ENCODE measurements around the gene MRPL2.

Gene MRPL2

DNA sequence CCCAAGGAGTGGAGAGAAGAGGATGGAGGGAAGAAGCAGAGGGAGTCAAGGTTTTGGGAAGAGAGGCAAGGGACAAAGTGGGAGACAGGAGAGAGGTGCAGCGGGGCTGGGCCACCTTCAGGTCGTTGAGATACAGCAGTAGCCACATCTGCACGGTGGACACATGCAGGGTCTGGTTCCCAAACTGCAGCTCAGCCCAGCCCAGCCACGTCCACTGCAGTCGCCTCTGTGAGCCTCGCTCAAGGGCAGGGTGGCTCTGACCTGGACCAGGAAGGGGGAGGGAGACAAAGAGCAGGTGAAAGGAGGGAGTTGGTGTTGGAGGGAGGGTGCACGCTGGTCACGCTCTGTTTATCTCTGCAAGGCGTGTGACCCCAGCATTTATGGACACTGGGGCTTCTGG lies 20.5 kb downstream of the MRPL2 start:
- TF ChIP-seq, protein P1, sequence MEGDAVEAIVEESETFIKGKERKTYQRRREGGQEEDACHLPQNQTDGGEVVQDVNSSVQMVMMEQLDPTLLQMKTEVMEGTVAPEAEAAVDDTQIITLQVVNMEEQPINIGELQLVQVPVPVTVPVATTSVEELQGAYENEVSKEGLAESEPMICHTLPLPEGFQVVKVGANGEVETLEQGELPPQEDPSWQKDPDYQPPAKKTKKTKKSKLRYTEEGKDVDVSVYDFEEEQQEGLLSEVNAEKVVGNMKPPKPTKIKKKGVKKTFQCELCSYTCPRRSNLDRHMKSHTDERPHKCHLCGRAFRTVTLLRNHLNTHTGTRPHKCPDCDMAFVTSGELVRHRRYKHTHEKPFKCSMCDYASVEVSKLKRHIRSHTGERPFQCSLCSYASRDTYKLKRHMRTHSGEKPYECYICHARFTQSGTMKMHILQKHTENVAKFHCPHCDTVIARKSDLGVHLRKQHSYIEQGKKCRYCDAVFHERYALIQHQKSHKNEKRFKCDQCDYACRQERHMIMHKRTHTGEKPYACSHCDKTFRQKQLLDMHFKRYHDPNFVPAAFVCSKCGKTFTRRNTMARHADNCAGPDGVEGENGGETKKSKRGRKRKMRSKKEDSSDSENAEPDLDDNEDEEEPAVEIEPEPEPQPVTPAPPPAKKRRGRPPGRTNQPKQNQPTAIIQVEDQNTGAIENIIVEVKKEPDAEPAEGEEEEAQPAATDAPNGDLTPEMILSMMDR (IDR thresholded peaks at IDR 0.05; ENCODE audit: low read depth, low read length): no peak
- no peak for DNase-seq (ENCODE audit: low read depth in 2 of 2)
- H3K4me3 ChIP-seq (replicated peaks in 1 of 2; ENCODE audit: low read depth in 2 of 2, low read length in 2 of 2): no peak overlapping the region

DNA sequence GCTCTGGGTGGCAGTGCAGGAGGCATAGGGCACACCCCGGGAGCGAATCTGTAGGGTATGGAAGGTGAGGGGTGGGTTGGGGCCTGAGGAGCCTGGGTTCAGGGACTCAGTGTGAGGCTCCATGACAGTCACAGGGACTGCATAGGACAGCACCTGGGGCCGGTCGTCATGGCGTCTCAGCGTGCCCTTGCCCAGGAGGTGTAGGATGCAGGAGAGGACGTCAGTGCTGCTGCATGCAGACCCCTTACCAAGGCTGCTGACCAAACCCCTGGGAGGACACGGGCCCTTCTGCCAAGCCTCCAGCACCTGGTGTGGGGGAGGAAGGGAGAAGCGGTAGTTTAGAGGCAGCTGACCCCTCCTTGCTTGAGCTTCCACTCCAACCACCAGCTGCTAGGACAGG lies 21.5 kb downstream of the MRPL2 start:
- TF ChIP-seq, protein P1 (IDR thresholded peaks at IDR 0.05; ENCODE audit: low read depth, low read length): no peak
- no peak overlapping the region for H3K4me3 ChIP-seq (replicated peaks in 1 of 2; ENCODE audit: low read depth in 2 of 2, low read length in 2 of 2)
- no peak for DNase-seq (ENCODE audit: low read depth in 2 of 2)

DNA sequence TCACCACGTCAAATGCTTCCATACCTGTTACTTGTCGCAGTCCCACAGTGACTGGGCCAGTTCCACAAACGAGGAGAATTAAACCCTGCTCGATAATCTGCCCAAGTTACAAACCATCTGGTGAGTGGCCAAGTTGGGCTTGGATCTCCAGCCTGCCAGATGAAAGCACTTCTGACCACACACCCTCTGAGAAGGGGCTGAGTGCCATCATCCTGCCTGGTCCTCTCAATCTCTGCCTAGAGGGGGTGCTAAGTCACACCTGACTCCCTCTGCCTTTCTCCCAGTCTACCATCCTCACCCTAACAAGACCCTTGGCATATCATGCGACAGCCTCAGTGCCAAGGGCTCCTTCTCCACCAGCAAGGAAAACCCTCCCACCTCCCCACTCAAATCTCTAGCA lies 22.0 kb downstream of the MRPL2 start:
- TF ChIP-seq, protein P1 (IDR thresholded peaks at IDR 0.05; ENCODE audit: low read depth, low read length): no peak
- no peak for DNase-seq (ENCODE audit: low read depth in 2 of 2)
- no peak overlapping the region for H3K4me3 ChIP-seq (replicated peaks in 1 of 2; ENCODE audit: low read depth in 2 of 2, low read length in 2 of 2)

DNA sequence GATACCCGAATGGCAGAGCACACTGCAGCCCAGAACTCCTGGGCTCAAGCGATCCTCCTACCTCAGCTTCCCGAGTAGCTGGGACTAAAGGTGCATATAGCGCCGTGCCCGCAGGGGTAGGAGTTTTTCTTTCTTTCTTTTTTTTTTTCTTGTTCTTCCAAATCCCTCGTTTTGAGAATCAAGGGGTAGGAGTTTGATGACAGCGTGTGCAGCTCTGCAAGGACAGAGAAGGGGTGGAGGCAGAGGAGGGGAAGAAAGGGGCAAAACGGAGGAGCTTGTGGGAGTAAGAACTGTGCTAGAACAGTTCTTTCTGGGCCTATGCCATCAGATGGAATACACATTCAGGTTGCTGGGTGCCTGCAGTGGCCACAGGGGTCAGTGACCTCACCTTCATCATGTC lies 22.5 kb downstream of the MRPL2 start:
- no peak for DNase-seq (ENCODE audit: low read depth in 2 of 2)
- no peak overlapping the region for H3K4me3 ChIP-seq (replicated peaks in 1 of 2; ENCODE audit: low read depth in 2 of 2, low read length in 2 of 2)
- TF ChIP-seq, protein P1 (IDR thresholded peaks at IDR 0.05; ENCODE audit: low read depth, low read length): no peak

DNA sequence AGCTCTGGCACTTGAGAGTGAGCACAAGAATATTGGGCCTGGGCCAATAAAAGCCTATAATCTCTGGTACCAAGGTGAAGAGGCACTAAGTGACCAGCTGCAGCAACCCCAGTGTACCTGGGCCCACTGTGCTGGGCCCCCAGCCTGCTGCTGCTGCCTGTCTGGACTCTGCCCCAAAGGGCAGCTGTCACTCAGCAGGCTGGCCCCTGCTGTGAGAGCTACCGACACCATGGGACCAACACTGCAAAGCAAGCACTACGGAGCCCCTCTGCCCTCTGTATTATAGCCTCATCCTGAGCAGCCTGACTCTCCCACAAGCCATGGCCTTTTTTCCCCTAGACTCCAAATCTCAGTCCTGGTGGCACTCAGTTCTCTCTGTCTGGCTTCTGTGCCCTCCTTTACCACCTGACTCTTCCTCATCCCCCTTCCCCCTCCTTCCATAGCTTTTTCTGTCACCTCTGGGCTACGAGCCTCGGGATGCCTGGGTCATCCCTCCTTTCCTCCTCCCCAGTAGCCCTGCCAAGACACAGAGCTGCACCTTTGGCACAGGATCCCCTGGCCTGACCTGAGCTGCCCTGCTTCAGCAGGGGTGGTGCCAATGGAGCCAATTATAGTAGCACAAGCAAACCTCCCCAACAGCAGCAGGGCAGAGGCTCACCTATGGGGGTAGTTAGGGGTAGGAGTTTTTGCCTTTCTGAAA lies 23.6 kb downstream of the MRPL2 start:
- TF ChIP-seq, protein P1 (IDR thresholded peaks at IDR 0.05; ENCODE audit: low read depth, low read length): no peak
- DNase-seq (ENCODE audit: low read depth in 2 of 2): no peak
- H3K4me3 ChIP-seq (replicated peaks in 1 of 2; ENCODE audit: low read depth in 2 of 2, low read length in 2 of 2): no peak overlapping the region

DNA sequence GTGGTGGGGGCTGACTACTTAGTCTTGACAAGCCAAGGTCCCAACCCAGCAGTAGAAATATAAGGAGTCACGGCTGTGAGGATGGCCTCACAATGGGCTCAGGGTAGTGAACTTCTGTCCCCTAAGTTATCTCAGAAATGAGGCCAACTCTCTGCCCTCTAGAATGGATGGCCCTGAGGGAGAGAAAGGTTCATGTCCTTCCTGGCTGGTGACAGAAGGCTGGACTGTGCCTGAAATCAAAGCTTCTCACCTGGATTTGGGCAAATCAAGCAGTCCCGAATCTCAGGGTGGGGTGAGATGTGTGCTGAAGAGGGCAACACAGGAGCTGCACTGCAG lies 25.1 kb downstream of the MRPL2 start:
- DNase-seq (ENCODE audit: low read depth in 2 of 2): no peak
- H3K4me3 ChIP-seq (replicated peaks in 1 of 2; ENCODE audit: low read depth in 2 of 2, low read length in 2 of 2): no peak overlapping the region
- TF ChIP-seq, protein P1 (IDR thresholded peaks at IDR 0.05; ENCODE audit: low read depth, low read length): no peak
